ENCODE results near the gene GRIFIN.

Gene GRIFIN

DNA sequence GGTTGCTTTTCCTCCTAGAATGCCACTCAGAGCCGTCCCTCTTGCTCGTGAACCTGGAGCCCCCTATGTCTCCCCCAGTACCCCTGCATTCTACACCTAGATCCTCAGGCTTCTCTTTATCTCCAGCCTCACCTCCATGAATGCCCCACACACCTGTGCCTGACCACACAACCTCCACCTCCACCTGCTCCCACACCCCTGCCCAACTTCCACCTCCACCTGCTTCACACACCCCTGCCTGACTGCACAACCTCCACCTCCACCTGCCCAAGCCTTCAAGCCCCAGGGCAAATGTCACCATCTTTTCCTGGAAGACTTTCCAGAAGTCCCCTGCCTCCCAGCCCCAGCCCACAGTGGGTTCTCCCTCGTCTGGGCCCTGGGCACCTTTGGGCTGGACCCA lies 36.5 kb upstream of the GRIFIN start:
- DNase-seq (ENCODE audit: low read depth), result no peak

DNA sequence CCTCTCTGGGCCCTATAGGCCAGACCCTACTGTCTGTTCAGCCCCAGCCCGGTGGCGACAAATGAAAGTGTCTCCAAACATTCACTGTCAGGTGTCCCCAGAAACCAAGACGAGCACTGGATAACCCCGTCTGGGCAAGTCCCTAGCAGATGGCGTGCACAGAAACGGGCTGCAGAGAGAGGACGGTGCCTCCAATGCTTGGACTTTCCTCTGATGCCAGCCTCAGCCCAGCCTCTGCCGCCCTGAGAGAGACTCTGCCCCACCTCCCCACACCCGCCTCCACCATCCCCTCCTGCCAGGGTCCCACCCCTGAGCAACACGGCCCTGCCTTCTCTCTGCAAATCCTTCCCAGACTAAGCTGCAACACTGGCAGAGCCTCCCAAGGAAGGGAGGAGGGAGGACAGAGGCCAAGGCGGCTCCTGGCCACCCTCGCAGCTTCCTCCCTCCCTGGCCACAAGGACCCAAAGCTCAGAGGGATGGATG lies 36.0 kb upstream of the GRIFIN start:
- DNase-seq (ENCODE audit: low read depth), result no peak

DNA sequence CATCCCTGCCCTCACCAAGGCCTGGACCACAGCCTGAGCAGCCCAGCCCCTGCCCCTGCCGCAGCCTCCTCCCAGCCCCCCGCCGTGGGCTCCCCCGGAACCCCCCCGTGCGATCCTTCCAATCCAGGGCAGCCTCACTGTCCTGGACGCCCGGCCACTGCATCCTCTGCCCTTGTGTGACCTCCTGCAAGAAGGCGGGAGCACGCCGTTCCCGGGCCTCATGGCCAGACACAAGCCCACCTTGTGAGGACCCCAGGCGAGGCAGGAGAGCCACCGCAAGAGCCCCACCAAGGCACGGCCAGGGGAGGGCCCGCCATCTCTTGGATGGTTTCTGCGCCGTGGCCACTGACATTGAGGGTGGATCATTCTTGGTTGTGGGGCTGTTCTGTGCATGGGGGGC lies 35.6 kb upstream of the GRIFIN start:
- no peak for DNase-seq (ENCODE audit: low read depth)

DNA sequence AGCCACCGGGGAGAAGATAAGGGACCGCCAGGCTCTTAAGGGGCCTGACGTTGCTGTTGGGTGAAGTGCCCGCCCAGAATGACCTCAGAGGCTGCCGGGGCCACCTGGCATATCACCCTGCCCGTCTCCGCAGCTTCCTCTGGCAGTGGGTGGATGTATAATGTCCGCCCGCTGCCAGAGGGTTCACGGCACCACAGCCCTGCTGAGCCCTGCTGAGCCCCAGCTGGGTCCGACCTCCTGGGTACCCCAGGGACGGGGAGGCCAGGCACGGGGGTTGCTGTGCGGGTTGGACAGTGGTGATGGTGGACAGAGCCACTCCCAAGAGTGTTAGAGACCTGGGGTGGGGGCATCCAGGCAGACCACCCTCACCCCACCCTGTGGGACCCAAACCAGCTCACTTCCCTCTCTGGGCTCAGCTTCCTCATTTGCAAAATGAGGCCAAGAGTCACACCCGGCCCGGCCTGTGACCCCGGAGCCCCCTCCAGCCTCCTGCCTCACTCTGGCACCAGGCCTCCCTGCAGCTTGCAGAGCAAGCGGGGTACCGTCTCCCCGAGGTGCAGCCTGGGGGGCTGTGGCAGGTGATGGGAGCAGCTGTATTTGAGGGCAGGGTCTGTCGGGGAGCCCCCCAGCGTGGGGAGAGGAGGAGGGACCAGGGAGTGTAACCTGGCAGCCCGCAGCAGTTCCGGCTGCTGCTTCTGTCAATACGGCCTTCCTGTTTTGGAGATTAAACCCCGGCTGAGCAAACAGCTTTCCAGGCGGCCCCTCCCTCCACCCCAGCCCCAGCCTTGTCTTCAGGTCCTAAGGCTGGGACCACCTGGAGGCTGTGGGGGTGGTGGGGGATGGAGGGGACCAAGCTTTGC lies 34.9 kb upstream of the GRIFIN start:
- DNase-seq (ENCODE audit: low read depth), result no peak

DNA sequence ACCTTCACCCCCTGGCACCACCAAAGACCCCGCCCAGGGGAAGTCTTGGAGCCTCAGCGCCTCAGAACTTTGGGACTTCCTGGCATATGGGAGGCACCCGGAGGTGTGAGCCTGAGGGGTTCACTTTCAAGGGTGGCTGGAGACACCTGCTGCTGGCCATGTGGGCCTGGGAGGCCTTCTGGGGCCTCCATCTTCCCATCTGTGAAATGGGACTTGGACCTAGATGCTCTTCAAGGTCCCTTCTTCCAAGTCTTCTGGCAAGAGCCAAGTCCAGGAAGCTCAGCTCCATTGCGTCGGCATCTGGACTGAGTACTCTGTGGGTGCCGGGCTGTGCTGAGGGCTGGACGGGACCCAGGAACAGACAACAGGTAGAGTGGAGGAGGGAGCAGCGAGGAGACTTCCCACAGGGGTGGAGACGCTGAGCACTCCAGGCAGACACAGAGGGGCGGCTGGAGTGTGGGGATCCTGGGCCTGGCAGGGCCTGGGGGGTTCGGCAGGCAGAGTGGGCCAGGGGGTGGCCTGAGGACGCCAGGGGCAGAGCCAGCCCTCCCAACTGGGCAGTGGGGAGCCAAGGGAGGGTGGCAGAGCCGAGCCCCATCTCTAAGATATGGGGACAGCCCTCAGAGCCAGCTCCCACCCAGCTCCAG lies 34.1 kb upstream of the GRIFIN start:
- no peak for DNase-seq (ENCODE audit: low read depth)

DNA sequence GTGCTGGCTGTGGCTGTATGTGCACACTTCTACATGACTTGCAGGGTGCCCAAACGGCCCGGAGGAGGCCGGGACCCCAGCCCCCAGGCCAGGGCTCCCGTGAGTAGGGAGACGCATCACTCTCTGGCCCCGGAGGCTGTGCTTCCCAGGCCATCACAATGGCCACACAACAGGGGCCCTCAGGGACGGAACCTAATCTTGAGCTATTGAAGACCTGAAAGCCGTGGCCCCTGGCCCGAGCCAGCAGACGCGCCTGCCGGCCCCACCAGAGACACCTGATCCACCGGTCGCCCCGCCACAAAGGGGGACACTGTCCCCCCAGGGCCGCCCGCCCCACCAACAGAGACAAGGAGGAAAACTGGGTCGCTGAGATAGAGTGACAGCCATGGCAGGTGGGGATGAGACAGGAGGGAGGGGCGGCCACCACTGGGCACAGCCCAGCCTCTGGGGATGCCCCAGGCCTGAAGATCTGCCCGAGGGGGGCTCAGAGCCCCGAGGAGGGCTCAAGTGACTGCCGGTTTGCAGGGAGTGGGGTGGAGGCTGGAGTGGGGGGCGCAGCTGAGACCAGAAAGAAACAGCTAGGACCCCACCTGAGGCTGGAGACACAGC lies 33.2 kb upstream of the GRIFIN start:
- DNase-seq (ENCODE audit: low read depth), result no peak

DNA sequence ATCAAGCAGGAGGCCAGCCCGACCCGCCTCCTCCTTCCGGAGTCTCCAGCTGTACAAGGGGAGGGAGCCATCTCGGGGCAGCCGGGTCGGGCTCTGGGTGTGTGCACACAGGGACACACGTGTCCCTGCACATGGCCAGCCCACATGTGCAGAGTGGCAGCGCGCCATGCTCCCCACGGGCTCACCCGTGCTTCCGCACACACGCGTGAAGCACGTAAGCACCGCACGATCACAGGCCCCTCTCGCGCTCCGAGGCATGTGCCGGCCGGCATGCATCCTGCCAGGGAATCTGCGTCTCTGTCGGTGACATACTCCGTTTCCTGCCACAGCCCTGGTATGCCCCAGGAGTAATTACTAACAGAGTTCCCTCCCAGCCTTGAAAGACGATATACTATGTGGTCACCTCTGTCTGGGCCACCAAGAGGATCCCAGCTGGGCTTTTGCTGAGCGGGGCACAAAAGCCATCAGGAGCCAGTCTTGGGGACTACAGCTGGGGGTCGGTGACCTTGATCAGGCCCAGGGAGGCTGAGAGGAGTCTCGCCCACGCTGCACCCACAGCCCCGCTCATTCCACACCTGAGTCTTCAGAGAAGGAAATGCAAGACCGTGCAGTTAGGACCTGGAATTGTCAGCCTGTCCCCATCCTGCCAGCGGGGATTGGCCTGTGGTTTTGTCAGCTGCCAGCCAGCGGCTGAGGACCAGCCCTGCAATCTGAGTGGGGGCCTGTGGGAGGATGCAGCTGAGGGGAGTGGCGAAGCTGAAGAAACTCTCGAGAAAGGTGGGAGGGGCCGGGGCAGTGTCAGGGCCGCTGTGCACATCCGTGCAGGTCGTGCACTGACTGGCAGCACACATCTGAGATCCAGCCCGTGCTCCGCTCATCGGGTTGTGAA lies 32.4 kb upstream of the GRIFIN start:
- DNase-seq (ENCODE audit: low read depth), result peak; percentile 81

DNA sequence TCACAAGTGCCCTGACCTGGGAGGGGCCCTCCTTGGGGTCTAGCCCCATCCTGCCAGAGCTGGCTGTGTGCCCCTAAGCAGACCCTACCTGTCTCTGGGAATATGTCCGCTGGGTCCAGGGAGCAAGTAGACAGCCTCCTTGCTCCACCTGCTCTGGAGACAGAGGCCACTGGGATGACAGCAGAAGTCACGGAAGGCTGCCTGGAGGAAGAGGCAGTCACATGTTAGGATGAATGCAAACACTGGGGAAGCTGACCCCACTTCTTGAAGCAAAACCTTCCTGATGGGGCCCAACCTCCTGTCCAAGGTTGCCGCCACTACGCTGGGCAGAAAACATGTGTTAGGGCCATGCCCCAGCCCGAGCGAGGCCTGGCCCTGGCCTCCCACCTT lies 31.7 kb upstream of the GRIFIN start:
- DNase-seq (ENCODE audit: low read depth), result no peak

DNA sequence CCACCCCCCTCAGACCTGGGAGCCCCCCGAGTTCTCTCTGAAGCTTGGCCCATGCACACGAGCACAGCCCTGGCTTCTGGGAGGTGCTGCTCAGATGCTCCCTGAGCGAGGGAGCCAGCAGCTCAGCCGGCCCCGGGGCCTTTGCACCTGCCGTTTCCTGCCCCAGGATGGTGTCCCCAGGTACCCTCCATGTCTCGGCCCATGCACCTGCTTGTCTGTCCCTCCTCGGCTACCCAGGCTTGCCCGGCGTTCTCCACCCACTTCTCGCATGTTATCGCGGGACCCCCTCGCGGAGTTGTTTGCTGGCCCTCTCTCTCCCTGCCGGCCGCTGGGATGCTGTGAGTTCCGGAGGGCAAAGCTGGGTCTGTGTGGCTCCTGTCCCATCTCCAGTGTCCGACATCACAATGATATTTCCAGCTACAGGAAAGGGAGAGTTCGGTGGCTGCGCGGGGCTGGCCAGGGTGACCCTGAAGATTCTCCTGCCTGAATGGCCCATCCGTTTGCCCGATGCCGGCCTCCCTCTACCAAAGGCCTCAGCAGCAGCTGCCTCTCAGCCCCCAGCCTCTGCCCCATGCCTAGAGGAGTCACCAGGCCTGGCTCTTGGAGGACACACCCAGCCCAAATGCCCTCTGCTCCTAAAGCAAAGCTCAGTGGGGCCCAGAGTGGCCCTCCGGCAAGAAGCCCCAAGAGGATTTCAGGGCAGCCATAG lies 31.2 kb upstream of the GRIFIN start:
- no peak for DNase-seq (ENCODE audit: low read depth)

DNA sequence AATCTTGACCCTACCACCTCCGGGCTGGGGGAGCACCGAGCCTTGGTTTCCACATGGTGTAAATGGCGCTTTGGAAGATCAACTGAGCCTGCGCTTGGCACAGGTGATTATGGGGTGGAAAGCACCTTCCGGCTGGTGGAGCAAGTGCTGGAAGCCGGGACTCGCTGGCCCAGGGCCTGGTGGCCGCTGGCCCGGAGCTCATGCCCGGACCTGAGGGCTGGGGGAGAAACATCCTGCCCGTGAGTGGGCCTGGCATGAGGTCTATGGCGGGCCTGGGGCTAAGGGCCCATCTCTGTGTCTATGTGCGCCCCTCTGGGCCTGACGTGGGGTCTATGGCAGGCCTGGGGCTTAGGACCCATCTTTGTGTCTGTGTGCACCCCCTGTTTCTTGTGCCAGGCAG lies 29.2 kb upstream of the GRIFIN start:
- DNase-seq (ENCODE audit: low read depth), result no peak

DNA sequence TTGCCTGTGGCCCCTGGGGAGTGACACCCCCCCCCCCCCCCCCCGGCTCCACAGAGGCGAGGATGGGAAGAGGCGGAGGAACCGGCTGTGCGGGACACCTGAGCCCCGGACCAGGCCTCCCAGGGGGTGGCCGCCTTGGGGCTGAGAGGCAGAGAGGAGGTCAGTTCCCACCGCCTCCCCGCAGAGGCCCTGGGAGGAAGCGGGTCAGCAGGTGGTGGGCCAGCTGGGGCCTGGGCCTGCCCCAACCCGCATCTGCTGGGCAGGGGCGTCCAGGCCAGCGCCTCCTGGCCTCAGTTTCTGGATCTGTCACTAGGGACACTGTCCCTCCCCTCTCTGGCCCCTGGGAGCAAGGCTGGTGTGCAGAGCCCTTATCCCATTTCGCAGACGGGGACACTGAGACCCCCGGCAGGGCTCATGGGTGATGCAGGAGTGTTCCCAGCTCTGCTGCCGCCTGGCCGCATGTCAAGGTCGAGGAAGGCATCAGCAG lies 28.7 kb upstream of the GRIFIN start:
- DNase-seq (ENCODE audit: low read depth), result no peak

DNA sequence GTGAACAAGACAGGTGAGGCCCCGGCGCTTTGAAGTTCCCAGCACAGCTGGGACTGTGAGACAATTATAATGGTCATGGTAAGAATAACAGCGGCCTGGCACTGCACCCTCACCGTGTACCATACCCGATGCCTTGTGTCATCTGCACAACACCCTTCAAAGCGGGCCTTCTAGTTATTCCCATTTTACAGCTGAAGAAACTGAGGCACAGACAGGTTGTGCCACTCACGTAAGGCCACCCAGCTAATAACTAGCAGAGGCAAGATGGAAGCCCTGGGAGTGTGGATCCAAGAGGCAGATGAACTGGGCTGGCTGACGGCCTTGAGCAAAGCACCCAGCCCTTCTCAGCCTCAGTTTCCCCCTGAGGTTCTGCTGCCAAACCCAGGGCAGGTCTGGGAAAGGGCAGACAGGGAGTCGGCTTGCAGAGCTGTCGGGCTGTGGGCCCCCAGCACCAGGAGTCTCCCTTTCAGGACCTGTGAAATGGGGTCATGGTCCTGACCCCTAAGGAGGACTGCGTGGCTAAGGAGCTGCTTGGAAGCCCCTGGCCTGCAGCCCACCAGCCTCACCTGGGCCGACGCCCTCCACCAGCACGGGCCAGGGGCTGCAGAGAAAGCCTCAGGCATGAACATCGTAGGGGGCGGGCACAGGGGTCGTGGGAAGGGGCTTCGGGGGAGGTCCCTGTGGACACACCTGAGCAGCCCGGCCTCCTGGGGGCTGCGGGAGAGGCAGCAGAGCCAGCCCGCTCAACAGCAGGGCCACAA lies 28.1 kb upstream of the GRIFIN start:
- no peak for DNase-seq (ENCODE audit: low read depth)

DNA sequence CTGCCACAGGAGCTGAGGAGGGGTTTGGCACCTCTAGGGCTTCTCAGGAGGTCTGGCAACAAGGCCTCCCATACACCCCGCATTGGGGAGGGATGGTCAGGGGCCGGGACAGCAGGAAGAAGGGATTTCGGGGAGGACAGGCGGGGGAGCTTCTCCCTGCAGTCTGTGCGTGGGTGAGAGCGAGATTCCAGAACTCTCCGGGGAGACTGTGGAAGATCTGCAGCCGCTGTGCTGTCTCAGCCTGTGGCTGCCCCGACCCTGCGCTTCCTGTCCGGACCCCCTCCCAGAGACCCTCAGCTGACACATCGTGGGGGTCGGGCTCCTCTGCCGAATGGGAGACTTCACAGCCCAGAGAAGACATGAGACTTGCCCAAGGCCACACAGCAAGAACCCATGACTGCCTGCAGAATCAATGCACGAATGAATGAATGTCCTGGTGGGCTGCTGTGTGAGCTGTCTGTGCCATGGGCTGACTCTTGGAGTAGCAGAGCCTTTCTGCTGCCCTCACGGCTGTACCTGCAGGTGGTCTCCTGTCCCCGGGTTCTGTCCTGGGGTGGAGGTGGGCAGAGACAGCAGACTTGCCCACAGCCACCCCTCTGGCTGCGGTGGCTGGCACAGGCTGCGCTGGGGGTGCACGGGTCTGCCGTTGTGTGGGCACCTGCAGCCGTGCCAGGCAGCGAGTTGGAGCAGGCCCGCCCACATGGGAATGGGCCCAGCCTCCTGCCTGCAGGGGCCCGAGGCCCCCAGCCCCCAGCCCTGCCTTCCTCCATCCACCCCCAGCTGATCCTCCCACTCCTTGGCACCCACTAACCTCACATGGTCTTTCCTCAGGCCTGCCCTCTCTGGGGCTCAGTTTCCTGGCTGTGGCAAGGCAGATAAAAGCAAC lies 27.1 kb upstream of the GRIFIN start:
- no peak for DNase-seq (ENCODE audit: low read depth)

DNA sequence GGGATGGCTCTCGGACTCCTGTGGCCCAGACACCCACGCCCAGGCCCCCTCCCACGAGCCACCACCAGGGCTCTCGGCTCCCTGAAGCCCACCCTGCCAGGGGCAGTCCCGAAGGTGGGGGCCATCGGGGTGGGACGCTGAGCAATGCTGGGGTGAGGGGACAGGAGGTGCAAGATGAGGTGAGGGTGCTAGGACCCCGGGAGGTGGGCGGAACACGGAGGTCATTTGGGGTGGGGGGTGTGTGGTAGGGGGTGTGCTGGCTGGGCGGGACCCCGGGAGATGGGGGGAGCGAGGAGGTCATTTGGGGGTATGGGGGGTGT lies 26.4 kb upstream of the GRIFIN start:
- no peak for DNase-seq (ENCODE audit: low read depth)

DNA sequence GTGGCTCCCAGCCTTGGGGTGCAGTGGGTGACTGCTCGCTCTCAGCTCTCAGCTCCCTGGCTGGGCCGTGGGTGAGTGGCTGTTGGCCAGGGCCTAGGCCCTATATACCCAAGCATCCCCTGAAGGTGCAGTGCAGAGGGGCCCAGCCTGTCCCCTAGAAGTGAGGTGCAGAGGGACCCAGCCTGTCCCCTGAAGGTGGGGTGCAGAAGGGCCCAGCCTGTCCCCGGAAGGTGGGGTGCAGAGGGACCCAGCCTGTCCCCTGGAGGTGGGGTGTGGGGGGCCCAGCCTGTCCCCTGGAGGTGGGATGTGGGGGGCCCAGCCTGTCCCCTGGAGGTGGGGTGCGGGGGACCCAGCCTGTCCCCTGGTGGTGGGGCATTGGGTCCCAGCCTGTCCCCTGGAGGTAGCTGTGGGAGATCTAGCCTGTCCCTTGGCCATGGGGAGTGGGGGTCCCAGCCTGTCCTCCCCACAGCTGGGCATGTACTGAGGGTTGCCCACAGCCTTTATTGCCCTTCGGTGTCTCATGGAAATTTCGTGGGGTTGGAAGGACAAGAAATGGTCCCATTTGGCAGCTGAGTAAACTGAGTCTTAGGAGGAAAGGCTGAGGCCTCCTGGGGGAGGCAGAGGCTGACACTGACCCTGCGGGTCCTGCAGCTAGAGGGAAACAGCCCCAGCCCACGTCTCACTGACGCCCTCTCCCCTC lies 25.9 kb upstream of the GRIFIN start:
- DNase-seq (ENCODE audit: low read depth), result no peak

DNA sequence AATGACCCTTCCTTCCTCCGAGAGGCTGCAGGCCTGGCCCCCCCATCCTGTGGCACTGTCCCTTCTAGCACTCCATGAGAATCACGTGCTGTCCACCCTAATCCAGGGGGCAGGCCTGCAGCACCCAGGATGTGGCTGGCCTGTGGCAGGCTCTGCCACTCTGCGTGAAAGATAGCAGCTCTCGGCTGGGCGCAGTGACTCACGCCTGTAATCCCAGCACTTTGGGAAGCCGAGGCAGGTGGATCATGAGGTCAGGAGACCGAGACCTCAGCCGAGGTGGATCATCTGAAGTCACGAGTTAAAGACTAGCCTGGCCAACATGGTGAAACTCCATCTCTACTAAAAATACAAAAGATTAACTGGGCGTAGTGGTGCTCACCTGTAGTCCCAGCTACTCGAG lies 24.5 kb upstream of the GRIFIN start:
- no peak for DNase-seq (ENCODE audit: low read depth)

DNA sequence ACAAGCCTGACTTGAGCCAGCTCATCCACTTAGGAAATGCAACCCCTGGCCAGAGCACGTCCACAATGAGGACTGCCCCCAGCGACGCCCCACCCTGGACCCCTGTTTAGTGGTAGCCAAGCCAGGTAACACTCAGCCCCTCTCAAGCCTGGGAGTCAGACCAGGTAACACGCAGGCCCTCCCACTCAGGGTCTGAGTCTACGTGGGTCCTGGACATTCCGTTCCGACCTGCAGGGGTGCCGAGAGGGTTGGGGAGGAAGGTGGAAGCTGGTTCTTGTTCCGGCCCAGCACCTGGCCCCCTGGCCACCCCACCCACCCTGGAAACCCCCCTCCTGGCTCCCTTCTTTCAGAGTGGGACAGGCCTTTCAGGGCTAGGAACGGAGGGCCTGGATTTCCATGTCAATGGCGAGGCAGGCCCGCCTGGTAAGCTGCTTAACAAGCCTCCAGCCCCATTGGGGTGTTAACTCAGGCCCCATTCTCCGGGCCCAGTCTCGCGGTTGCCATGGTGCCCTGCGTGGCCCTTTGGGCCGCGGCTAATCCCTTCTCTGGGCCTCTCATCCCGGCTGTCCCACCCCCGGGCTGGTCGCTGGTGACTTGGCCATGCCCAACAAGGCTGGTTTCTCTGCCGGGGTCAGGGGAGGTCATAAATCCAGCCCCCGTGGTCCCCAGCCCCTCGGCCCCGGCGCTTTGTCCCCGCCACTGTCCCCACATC lies 23.7 kb upstream of the GRIFIN start:
- no peak for DNase-seq (ENCODE audit: low read depth)

DNA sequence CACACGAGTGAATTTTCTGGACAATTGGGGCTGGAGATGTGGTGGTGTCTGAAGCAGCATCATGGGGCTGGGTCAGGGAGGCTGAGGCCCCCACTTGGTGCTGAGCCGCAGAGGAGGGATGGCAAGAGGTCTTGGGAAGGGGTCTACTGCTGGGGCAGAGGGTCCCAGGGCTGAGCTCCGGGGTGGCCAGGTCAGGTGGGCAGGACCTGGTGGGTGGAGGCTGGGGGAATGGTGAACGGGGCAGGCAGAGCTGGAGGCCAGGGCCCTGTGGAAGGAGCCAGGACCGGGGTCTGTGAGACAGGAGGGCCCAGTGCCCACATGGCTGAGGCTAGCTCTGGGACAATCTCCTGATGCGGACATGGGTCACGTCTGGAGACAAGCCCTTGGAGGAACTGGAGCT lies 23.0 kb upstream of the GRIFIN start:
- no peak for DNase-seq (ENCODE audit: low read depth)
